Neural cell (in vitro differentiated cells): ENCODE measurements around the gene KREMEN1.

Source experiments
- CTCF ChIP-seq: fragments of 450-650 bp; IDR thresholded peaks from 2 replicates; pipeline ENCODE4 v1.5.1; 2014; ENCODE audit warnings: antibody characterized with exemption, mild to moderate bottlenecking, moderate library complexity; ENCODE audit not compliant: poor library complexity, severe bottlenecking
- EZH2 ChIP-seq: fragments of 200-600, 300-800 bp; shearing (Covaris generic), sonication (generic); IDR thresholded peaks from 2 replicates; pipeline ENCODE4 v1.6.1; 2014; ENCODE audit warnings: antibody characterized with exemption, low read length, borderline replicate concordance, mild to moderate bottlenecking; ENCODE audit not compliant: insufficient read depth, poor library complexity, severe bottlenecking
- MXI1 ChIP-seq: fragments of 450-650 bp; conservative IDR thresholded peaks from 2 replicates; pipeline ENCODE4 v1.6.1; 2014; ENCODE audit warnings: antibody characterized with exemption, mild to moderate bottlenecking; ENCODE audit not compliant: poor library complexity, severe bottlenecking
- POLR2AphosphoS5 ChIP-seq: IDR thresholded peaks from 2 replicates; pipeline ENCODE4 v1.6.1; 2012

GRCh38 chr22:29152045-29152953, 79.5 kb downstream of the KREMEN1 start:
- TF ChIP-seq POLR2AphosphoS5 (no peak), CTCF (no peak), EZH2 (no peak), MXI1 (no peak)
